Right forelimb (tissue), 1 donor: ENCODE results near the gene NFKB2.

Experiments used
- DNase-seq: peaks from one replicate; pipeline ENCODE4 v3.0.0-alpha.2; 2018

Gene NFKB2

GRCh38 chr10:102396317-102396650 lies 779 bp downstream of the NFKB2 start:
- no peak for DNase-seq

- no peak for DNase-seq
Measured at GRCh38 chr10:102396730-102397151, 1.2 kb downstream of the NFKB2 start.

GRCh38 chr10:102397222-102398171 lies 2.0 kb downstream of the NFKB2 start:
- DNase-seq, result no peak

GRCh38 chr10:102398172-102399020 lies 2.9 kb downstream of the NFKB2 start:
- DNase-seq, result no peak

GRCh38 chr10:102399217-102400021 lies 3.9 kb downstream of the NFKB2 start:
- peak; percentile 91 for DNase-seq

GRCh38 chr10:102400076-102400475 lies 4.6 kb downstream of the NFKB2 start:
- DNase-seq, result no peak

GRCh38 chr10:102400598-102401341 lies 5.3 kb downstream of the NFKB2 start:
- no peak for DNase-seq

- DNase-seq, result no peak
Measured at GRCh38 chr10:102401342-102401654, 5.8 kb downstream of the NFKB2 start.

- DNase-seq, result no peak
Measured at GRCh38 chr10:102401735-102402511, 6.4 kb downstream of the NFKB2 start.

- no peak for DNase-seq
Measured at GRCh38 chr10:102402512-102402896, 7.0 kb downstream of the NFKB2 start.

GRCh38 chr10:102403115-102403514 lies 7.6 kb downstream of the NFKB2 start:
- no peak for DNase-seq

GRCh38 chr10:102404361-102405107 lies 9.0 kb downstream of the NFKB2 start:
- no peak for DNase-seq

GRCh38 chr10:102405108-102405571 lies 9.6 kb downstream of the NFKB2 start:
- no peak for DNase-seq

- no peak for DNase-seq
Measured at GRCh38 chr10:102405632-102406031, 10.1 kb downstream of the NFKB2 start.

GRCh38 chr10:102406815-102407214 lies 11.3 kb downstream of the NFKB2 start:
- DNase-seq, result no peak

GRCh38 chr10:102407425-102408130 lies 12.1 kb downstream of the NFKB2 start:
- DNase-seq, result peak; percentile 46

GRCh38 chr10:102408131-102408727 lies 12.7 kb downstream of the NFKB2 start:
- peak; percentile 41 for DNase-seq

GRCh38 chr10:102408728-102409603 lies 13.5 kb downstream of the NFKB2 start:
- peak; percentile 83 for DNase-seq
